Gastroesophageal sphincter (tissue), 3 donors: ENCODE results near the gene HSD17B11.

ENCODE experiments used
- CTCF ChIP-seq, 4 experiments: fragments of 200-600 bp in 2 of 4; fragments of 450-650 bp in 2 of 4; sonication (generic) in 1 of 4; IDR thresholded peaks; one replicate each; pipeline ENCODE4 v1.5.1; 2017 to 2019; ENCODE audit warnings: antibody characterized with exemption in 4 of 4, mild to moderate bottlenecking in 2 of 4, moderate library complexity in 2 of 4
- POLR2A ChIP-seq, 2 donors: fragments of 450-650 bp; IDR thresholded peaks; one replicate each; pipeline ENCODE4 v1.6.1; 2017; ENCODE audit warnings: antibody characterized with exemption in 2 of 2, mild to moderate bottlenecking in 2 of 2, moderate library complexity in 1 of 2
- POLR2AphosphoS5 ChIP-seq: sonication (generic); formaldehyde crosslinking; IDR thresholded peaks from one replicate; pipeline ENCODE4 v1.6.1; 2017; ENCODE audit warnings: antibody characterized with exemption

GRCh38 chr4:87359258-87359657 lies 31.7 kb downstream of the HSD17B11 start:
- TF ChIP-seq CTCF (IDR thresholded peaks at IDR 0.05) = no peak
- TF ChIP-seq POLR2AphosphoS5 = no peak
- TF ChIP-seq POLR2A (IDR thresholded peaks at IDR 0.05) = no peak
